ENCODE results near the gene CTXND1. TPM values are rescaled to one million over a fixed set of nuclear protein-coding genes. Genes with fewer than 3 reads are reported as not detected.

CTXND1 gene
- total RNA-seq, 1 donor from 2014 or later, result 1.1 TPM

DNA sequence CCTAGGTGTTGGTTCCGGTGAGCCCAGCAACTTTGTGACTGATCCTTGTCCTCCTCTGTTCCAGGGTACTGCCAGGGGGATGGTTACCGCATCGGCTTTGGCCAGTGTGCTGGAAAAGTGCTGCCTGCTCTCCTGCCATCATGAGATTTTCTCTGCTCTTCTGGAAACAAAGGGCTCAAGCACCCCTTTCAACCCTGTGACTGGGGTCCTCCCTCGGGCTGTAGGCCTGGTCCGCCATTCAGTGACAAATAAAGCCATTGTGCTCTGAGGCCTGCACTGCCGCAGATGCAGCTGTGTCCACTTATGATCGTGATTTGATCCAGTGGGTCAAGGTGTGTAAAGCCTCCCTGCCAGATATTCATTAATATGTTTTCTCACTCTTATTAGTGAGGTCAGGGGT lies 65.9 kb downstream of the CTXND1 start:
- TF ChIP-seq, protein P1, sequence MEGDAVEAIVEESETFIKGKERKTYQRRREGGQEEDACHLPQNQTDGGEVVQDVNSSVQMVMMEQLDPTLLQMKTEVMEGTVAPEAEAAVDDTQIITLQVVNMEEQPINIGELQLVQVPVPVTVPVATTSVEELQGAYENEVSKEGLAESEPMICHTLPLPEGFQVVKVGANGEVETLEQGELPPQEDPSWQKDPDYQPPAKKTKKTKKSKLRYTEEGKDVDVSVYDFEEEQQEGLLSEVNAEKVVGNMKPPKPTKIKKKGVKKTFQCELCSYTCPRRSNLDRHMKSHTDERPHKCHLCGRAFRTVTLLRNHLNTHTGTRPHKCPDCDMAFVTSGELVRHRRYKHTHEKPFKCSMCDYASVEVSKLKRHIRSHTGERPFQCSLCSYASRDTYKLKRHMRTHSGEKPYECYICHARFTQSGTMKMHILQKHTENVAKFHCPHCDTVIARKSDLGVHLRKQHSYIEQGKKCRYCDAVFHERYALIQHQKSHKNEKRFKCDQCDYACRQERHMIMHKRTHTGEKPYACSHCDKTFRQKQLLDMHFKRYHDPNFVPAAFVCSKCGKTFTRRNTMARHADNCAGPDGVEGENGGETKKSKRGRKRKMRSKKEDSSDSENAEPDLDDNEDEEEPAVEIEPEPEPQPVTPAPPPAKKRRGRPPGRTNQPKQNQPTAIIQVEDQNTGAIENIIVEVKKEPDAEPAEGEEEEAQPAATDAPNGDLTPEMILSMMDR (conservative IDR thresholded peaks at IDR 0.05), result no peak
- Mint-ChIP-seq H3K9me3 (no peaks in the 10 kb centered on the region), H3K4me3 (no peak overlapping the region), H3K27ac (no peak overlapping the region), H3K36me3 (peaks cover 26% of the 10 kb centered on the region), H3K4me1 (ENCODE audit: unreplicated experiment) (no peaks in the 10 kb centered on the region), H3K27me3 (no peaks in the 10 kb centered on the region)
- DNase-seq (ENCODE audit: extremely low spot score, unreplicated experiment), result no peak

DNA sequence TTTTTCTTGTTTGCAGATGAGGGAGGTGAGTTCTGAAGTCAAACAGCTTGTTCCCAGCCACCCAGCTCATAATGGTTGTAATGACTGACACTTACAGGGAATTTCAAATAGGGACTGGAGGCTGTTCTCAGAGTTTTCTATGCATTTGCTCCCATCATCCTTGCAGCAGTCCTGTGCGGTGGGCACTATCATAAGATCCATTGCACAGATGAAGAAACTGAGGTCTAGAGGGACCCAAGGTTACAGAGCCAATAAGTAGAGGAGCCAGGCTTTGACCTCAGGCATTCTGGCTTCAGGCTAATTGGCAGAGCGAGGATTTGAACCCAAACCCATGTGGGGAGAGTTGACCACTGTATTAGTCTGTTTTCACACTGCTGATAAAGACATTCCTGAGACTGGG lies 66.9 kb downstream of the CTXND1 start:
- Mint-ChIP-seq H3K27me3 (no peaks in the 10 kb centered on the region), H3K36me3 (peaks cover 26% of the 10 kb centered on the region), H3K27ac (no peak overlapping the region), H3K4me3 (no peak overlapping the region), H3K4me1 (ENCODE audit: unreplicated experiment) (no peaks in the 10 kb centered on the region), H3K9me3 (no peaks in the 10 kb centered on the region)
- TF ChIP-seq, protein P1 (conservative IDR thresholded peaks at IDR 0.05), result no peak
- no peak for DNase-seq (ENCODE audit: extremely low spot score, unreplicated experiment)

DNA sequence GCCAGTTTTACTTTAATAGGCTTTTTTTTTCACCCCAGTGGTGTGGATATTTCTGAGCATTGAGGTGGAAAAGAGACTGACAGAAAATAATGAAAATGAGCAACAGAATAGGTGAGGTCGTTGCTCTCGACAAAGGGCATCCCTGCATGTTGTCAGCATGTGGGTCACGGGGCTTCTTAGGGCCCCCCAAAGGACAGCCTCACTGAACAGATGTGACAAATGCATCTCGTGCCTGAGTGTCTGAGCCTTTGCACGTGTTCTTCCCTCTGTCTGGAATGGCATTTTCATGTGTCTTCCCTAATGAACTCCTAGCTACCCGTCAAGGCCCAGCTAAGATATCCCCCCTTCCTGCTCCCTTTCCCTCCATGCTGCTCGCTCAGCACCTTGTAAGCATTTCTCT lies 67.5 kb downstream of the CTXND1 start:
- no peak overlapping the region for H3K27ac Mint-ChIP-seq
- no peaks in the 10 kb centered on the region for H3K9me3 Mint-ChIP-seq
- H3K27me3 Mint-ChIP-seq, result no peaks in the 10 kb centered on the region
- no peak for DNase-seq (ENCODE audit: extremely low spot score, unreplicated experiment)
- TF ChIP-seq, protein P1 (conservative IDR thresholded peaks at IDR 0.05), result no peak
- no peak overlapping the region for H3K4me3 Mint-ChIP-seq
- H3K4me1 Mint-ChIP-seq (ENCODE audit: unreplicated experiment), result no peaks in the 10 kb centered on the region
- H3K36me3 Mint-ChIP-seq, result peaks cover 26% of the 10 kb centered on the region

DNA sequence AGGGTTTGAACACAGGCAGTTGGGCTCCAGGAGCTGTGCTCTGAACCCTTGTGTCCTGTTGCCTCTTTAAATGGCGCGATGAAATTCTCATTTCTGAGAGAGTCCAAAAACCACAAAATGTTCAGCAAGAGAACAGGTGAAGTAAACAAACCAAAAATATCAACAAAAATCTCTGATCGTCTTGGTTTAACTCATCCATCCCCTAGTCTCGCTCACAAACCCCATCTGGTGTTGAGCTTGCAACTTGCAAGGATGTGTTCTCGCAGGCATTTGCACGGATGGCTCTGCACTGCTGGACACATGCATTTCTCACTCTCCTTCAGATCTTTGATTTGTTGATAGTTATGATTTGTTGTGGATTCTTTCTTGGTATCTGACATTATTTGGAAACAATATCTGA lies 68.1 kb downstream of the CTXND1 start:
- Mint-ChIP-seq H3K27me3 (no peaks in the 10 kb centered on the region), H3K4me1 (ENCODE audit: unreplicated experiment) (no peaks in the 10 kb centered on the region), H3K36me3 (peaks cover 30% of the 10 kb centered on the region), H3K4me3 (no peak overlapping the region), H3K27ac (no peak overlapping the region), H3K9me3 (no peaks in the 10 kb centered on the region)
- no peak for DNase-seq (ENCODE audit: extremely low spot score, unreplicated experiment)
- TF ChIP-seq, protein P1 (conservative IDR thresholded peaks at IDR 0.05), result peak; percentile 61

DNA sequence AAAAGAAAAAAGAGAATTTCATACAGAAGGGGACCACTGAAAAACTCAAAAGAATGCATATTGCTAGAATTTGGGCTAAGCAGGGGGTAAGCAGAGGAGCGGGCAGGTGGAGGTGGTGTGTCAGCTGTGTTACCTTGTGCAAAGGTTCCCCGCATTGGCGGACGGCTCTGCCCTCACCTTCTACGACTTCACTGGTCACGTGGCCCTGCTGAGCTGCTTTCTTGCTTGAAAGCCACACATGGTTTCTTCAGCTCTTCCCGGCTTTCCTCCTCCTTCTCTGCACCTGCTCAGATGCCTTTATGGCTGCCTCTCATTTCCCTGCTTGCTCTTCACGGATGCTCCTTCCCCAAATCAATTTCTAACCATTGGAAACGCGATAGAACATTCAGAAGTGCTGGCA lies 68.7 kb downstream of the CTXND1 start:
- no peak for DNase-seq (ENCODE audit: extremely low spot score, unreplicated experiment)
- Mint-ChIP-seq H3K27me3 (no peaks in the 10 kb centered on the region), H3K9me3 (no peaks in the 10 kb centered on the region), H3K4me1 (ENCODE audit: unreplicated experiment) (no peaks in the 10 kb centered on the region), H3K27ac (no peak overlapping the region), H3K36me3 (peaks cover 31% of the 10 kb centered on the region), H3K4me3 (no peak overlapping the region)
- TF ChIP-seq, protein P1 (conservative IDR thresholded peaks at IDR 0.05), result no peak

All from type B pancreatic cell (in vitro differentiated cells).